ENCODE results near the gene GABBR2. TPM values are rescaled to one million over a fixed set of nuclear protein-coding genes. Genes with fewer than 3 reads are reported as not detected.

The GABBR2 gene
- total and polyA plus RNA-seq, 2 experiments from 2014 or later = 0.89 to 1.3 TPM

DNA sequence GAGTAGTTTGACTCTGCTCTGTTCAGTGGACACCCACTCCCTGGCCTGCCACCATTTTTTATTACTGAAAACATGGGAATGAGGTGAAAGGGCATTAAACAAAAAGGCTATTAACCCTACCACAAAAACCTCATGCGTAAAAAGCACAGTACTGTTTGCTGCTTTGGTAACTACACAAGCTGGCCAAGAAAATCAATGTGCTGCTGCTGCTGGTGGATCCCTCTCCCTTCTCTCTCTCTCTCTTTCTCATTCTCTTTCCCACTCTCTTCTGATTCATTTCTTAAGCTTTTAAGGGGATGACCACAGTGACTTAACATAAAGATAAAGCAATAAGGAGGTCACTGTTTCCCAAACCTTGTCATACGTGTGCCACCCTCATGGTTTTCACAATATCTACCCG is 270.1 kb downstream of the GABBR2 start:
- H3K27ac Mint-ChIP-seq = no peak overlapping the region
- Histone ChIP-seq H4K20me1 (replicated peaks; ENCODE audit: insufficient read depth) (no peaks in the 10 kb centered on the region), H3K27me3 (ENCODE audit: insufficient read depth) (no peaks in the 10 kb centered on the region), H3K4me1 (ENCODE audit: insufficient read depth) (no peaks in the 10 kb centered on the region), H3K79me2 (replicated peaks; ENCODE audit: insufficient read depth) (no peaks in the 10 kb centered on the region), H3K27ac (ENCODE audit: low read depth) (no peak overlapping the region), H2AFZ (no peak overlapping the region), H3K9me2 (ENCODE audit: insufficient read depth) (peaks cover 11% of the 10 kb centered on the region), H3K4me3 (no peak overlapping the region), H3F3A (replicated peaks; ENCODE audit: low read depth) (no peaks in the 10 kb centered on the region), H3K36me3 (ENCODE audit: insufficient read depth) (no peaks in the 10 kb centered on the region), H3K4me2 (no peak overlapping the region)
- no peak for ATAC-seq
- no peaks in the 10 kb centered on the region; the same call in 2 of the 3 replicates for H3K9me3 Mint-ChIP-seq
- DNase-seq (ENCODE audit: low spot score) = no peak
- H3K27me3 Mint-ChIP-seq (ENCODE audit: insufficient read depth, low read depth, poor library complexity) = peaks cover 5% of the 10 kb centered on the region
- no peak overlapping the region for H3K4me3 Mint-ChIP-seq
- H3K36me3 Mint-ChIP-seq (ENCODE audit: low read depth) = no peaks in the 10 kb centered on the region
- H3K4me1 Mint-ChIP-seq = peaks cover 5% of the 10 kb centered on the region
- no peak for TF ChIP-seq REST (IDR thresholded peaks at IDR 0.05; ENCODE audit: unreplicated experiment)
- TF ChIP-seq ZNF114 (CRISPR knock-in tag; IDR thresholded peaks at IDR 0.05) = no peak
- no peak for TF ChIP-seq POLR2AphosphoS5 (IDR thresholded peaks at IDR 0.05; ENCODE audit: low read depth)
- TF ChIP-seq CREB1 (CRISPR knock-in tag; IDR thresholded peaks at IDR 0.05; ENCODE audit: low read depth) = no peak
- TF ChIP-seq STAT1 (IDR thresholded peaks at IDR 0.05; ENCODE audit: unreplicated experiment) = no peak
- no peak for TF ChIP-seq JUNB (IDR thresholded peaks at IDR 0.05; ENCODE audit: unreplicated experiment)
- no peak for TF ChIP-seq ZNF462 (CRISPR knock-in tag; IDR thresholded peaks at IDR 0.05)
- no peak for TF ChIP-seq NANOG (IDR thresholded peaks at IDR 0.05; ENCODE audit: borderline replicate concordance)
- TF ChIP-seq CTCF (conservative IDR thresholded peaks at IDR 0.05; ENCODE audit: low read depth in 2 of 2) = no peak
- TF ChIP-seq EZH2phosphoT487 (IDR thresholded peaks at IDR 0.05; ENCODE audit: unreplicated experiment) = no peak
- TF ChIP-seq, protein P1, sequence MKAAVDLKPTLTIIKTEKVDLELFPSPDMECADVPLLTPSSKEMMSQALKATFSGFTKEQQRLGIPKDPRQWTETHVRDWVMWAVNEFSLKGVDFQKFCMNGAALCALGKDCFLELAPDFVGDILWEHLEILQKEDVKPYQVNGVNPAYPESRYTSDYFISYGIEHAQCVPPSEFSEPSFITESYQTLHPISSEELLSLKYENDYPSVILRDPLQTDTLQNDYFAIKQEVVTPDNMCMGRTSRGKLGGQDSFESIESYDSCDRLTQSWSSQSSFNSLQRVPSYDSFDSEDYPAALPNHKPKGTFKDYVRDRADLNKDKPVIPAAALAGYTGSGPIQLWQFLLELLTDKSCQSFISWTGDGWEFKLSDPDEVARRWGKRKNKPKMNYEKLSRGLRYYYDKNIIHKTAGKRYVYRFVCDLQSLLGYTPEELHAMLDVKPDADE (IDR thresholded peaks at IDR 0.05) = no peak
- no peak for TF ChIP-seq EZH2 (IDR thresholded peaks at IDR 0.05; ENCODE audit: low read depth, unreplicated experiment)
- no peak for TF ChIP-seq ZNF331 (CRISPR knock-in tag; IDR thresholded peaks at IDR 0.05; ENCODE audit: low read depth)

All from GM23338 (cell line).